ENCODE data around the gene RNF121. TPM values are rescaled to one million over a fixed set of nuclear protein-coding genes. Genes with fewer than 3 reads are reported as not detected.

Gene RNF121
- total RNA-seq, 1 donor from 2014 or later, result 84.4 TPM

GRCh38 chr11:71934213-71934612 is 5.4 kb downstream of the RNF121 start:
- no peak for DNase-seq (ENCODE audit: low read depth)

- DNase-seq (ENCODE audit: low read depth), result no peak
Observed at GRCh38 chr11:71935338-71935925, 6.6 kb downstream of the RNF121 start.

- no peak for DNase-seq (ENCODE audit: low read depth)
Observed at GRCh38 chr11:71936825-71937224, 8.0 kb downstream of the RNF121 start.

GRCh38 chr11:71937826-71938225 is 9.0 kb downstream of the RNF121 start:
- no peak for DNase-seq (ENCODE audit: low read depth)

- no peak for DNase-seq (ENCODE audit: low read depth)
Observed at GRCh38 chr11:71940561-71941219, 11.8 kb downstream of the RNF121 start.

GRCh38 chr11:71946144-71946571 is 17.3 kb downstream of the RNF121 start:
- DNase-seq (ENCODE audit: low read depth), result peak; percentile 83

GRCh38 chr11:71947498-71947897 is 18.7 kb downstream of the RNF121 start:
- peak; percentile 50 for DNase-seq (ENCODE audit: low read depth)

- peak; percentile 78 for DNase-seq (ENCODE audit: low read depth)
Observed at GRCh38 chr11:71948314-71949027, 19.6 kb downstream of the RNF121 start.

- no peak for DNase-seq (ENCODE audit: low read depth)
Observed at GRCh38 chr11:71949034-71949433, 20.2 kb downstream of the RNF121 start.

GRCh38 chr11:71951741-71952310 is 23.0 kb downstream of the RNF121 start:
- DNase-seq (ENCODE audit: low read depth), result no peak

GRCh38 chr11:71955898-71956456 is 27.1 kb downstream of the RNF121 start:
- DNase-seq (ENCODE audit: low read depth), result no peak

GRCh38 chr11:71962428-71963038 is 33.7 kb downstream of the RNF121 start:
- DNase-seq (ENCODE audit: low read depth), result peak; percentile 98

- DNase-seq (ENCODE audit: low read depth), result no peak
Observed at GRCh38 chr11:71963468-71963867, 34.6 kb downstream of the RNF121 start.

GRCh38 chr11:71964641-71965040 is 35.8 kb downstream of the RNF121 start:
- peak; percentile 71 for DNase-seq (ENCODE audit: low read depth)

GRCh38 chr11:71971680-71972079 is 42.8 kb downstream of the RNF121 start:
- peak; percentile 21 for DNase-seq (ENCODE audit: low read depth)

GRCh38 chr11:71976551-71976950 is 47.7 kb downstream of the RNF121 start:
- no peak for DNase-seq (ENCODE audit: low read depth)

- no peak for DNase-seq (ENCODE audit: low read depth)
Observed at GRCh38 chr11:71977090-71977489, 48.2 kb downstream of the RNF121 start.

GRCh38 chr11:71977743-71978418 is 49.0 kb downstream of the RNF121 start:
- peak; percentile 50 for DNase-seq (ENCODE audit: low read depth)

GRCh38 chr11:71979094-71979493 is 50.2 kb downstream of the RNF121 start:
- DNase-seq (ENCODE audit: low read depth), result no peak

GRCh38 chr11:71979602-71980001 is 50.8 kb downstream of the RNF121 start:
- no peak for DNase-seq (ENCODE audit: low read depth)

GRCh38 chr11:71986131-71986530 is 57.3 kb downstream of the RNF121 start:
- DNase-seq (ENCODE audit: low read depth), result no peak
